Measurements from ENCODE around the gene PXMP4.

The PXMP4 gene

GRCh38 chr20:33711446-33711738 is 8.7 kb downstream of the PXMP4 start:
- no peaks in the 10 kb centered on the region for H3K27me3 ChIP-seq (ENCODE audit: control insufficient read depth, insufficient read depth, low read length)
- no peak overlapping the region for H2AFZ ChIP-seq
- no peaks in the 10 kb centered on the region for H3K4me1 ChIP-seq
- H3K79me2 ChIP-seq = no peaks in the 10 kb centered on the region
- H3K9ac ChIP-seq = no peak overlapping the region
- no peak overlapping the region for H3K4me3 ChIP-seq (ENCODE audit: low read depth, low read length)
- H3K27ac ChIP-seq = no peak overlapping the region
- no peaks in the 10 kb centered on the region for H3K36me3 ChIP-seq (ENCODE audit: control insufficient read depth, insufficient read depth, low read length)
- no peak for TF ChIP-seq CTCF (IDR thresholded peaks at IDR 0.05)
- H3K4me2 ChIP-seq (ENCODE audit: low read length) = no peak overlapping the region
- H3K9me3 ChIP-seq (ENCODE audit: control insufficient read depth, low read length) = no peaks in the 10 kb centered on the region

- no peaks in the 10 kb centered on the region for H3K36me3 ChIP-seq (ENCODE audit: control insufficient read depth, insufficient read depth, low read length)
Observed at GRCh38 chr20:33710681-33711445, 9.2 kb downstream of the PXMP4 start.

GRCh38 chr20:33709905-33710541 is 10.1 kb downstream of the PXMP4 start:
- no peak overlapping the region for H2AFZ ChIP-seq
- H3K4me1 ChIP-seq = no peaks in the 10 kb centered on the region
- no peak overlapping the region for H3K27ac ChIP-seq
- no peaks in the 10 kb centered on the region for H3K27me3 ChIP-seq (ENCODE audit: control insufficient read depth, insufficient read depth, low read length)
- H3K79me2 ChIP-seq = no peaks in the 10 kb centered on the region
- TF ChIP-seq CTCF (IDR thresholded peaks at IDR 0.05) = no peak
- H3K36me3 ChIP-seq (ENCODE audit: control insufficient read depth, insufficient read depth, low read length) = no peaks in the 10 kb centered on the region
- no peak overlapping the region for H3K9ac ChIP-seq
- H3K4me2 ChIP-seq (ENCODE audit: low read length) = no peak overlapping the region
- no peak overlapping the region for H3K4me3 ChIP-seq (ENCODE audit: low read depth, low read length)
- H3K9me3 ChIP-seq (ENCODE audit: control insufficient read depth, low read length) = no peaks in the 10 kb centered on the region

More at GRCh38 chr20:33710681-33711445, 9.2 kb downstream of the PXMP4 start:
- Histone ChIP-seq H3K27ac (no peak overlapping the region), H3K4me1 (no peaks in the 10 kb centered on the region), H3K9me3 (ENCODE audit: control insufficient read depth, low read length) (no peaks in the 10 kb centered on the region), H3K79me2 (no peaks in the 10 kb centered on the region), H3K27me3 (ENCODE audit: control insufficient read depth, insufficient read depth, low read length) (no peaks in the 10 kb centered on the region), H2AFZ (no peak overlapping the region), H3K9ac (no peak overlapping the region), H3K4me2 (ENCODE audit: low read length) (no peak overlapping the region), H3K4me3 (ENCODE audit: low read depth, low read length) (no peak overlapping the region)
- no peak for TF ChIP-seq CTCF (IDR thresholded peaks at IDR 0.05)

- H3K4me1 ChIP-seq = no peaks in the 10 kb centered on the region
- H3K79me2 ChIP-seq = no peaks in the 10 kb centered on the region
- no peaks in the 10 kb centered on the region for H3K9me3 ChIP-seq (ENCODE audit: control insufficient read depth, low read length)
- no peak overlapping the region for H3K4me3 ChIP-seq (ENCODE audit: low read depth, low read length)
- no peaks in the 10 kb centered on the region for H3K36me3 ChIP-seq (ENCODE audit: control insufficient read depth, insufficient read depth, low read length)
- H3K27ac ChIP-seq = no peak overlapping the region
- H3K4me2 ChIP-seq (ENCODE audit: low read length) = no peak overlapping the region
- no peak overlapping the region for H2AFZ ChIP-seq
- no peak for TF ChIP-seq CTCF (IDR thresholded peaks at IDR 0.05)
- no peak overlapping the region for H3K9ac ChIP-seq
- no peaks in the 10 kb centered on the region for H3K27me3 ChIP-seq (ENCODE audit: control insufficient read depth, insufficient read depth, low read length)
Observed at GRCh38 chr20:33709398-33709797, 10.7 kb downstream of the PXMP4 start.

GRCh38 chr20:33707668-33708067 is 12.4 kb downstream of the PXMP4 start:
- H2AFZ ChIP-seq = no peak overlapping the region
- no peaks in the 10 kb centered on the region for H3K36me3 ChIP-seq (ENCODE audit: control insufficient read depth, insufficient read depth, low read length)
- no peaks in the 10 kb centered on the region for H3K27me3 ChIP-seq (ENCODE audit: control insufficient read depth, insufficient read depth, low read length)
- no peak overlapping the region for H3K27ac ChIP-seq
- no peaks in the 10 kb centered on the region for H3K9me3 ChIP-seq (ENCODE audit: control insufficient read depth, low read length)
- H3K4me3 ChIP-seq (ENCODE audit: low read depth, low read length) = no peak overlapping the region
- H3K9ac ChIP-seq = no peak overlapping the region
- peaks cover 3% of the 10 kb centered on the region for H3K4me1 ChIP-seq
- TF ChIP-seq CTCF (IDR thresholded peaks at IDR 0.05) = no peak
- no peaks in the 10 kb centered on the region for H3K79me2 ChIP-seq
- no peak overlapping the region for H3K4me2 ChIP-seq (ENCODE audit: low read length)
